Activated CD8-positive, alpha-beta memory T cell treated with anti-CD3 and anti-CD28 coated beads, Interleukin-2, amount 50 U/mL, for 24 hours (primary cell): Measurements from ENCODE around the gene CGAS.
"Not testable (repeated sequence)": the region's sequence is repeated elsewhere in the genome, so short reads cannot be mapped to it uniquely, and the experiment has no call there.

Experiments used
- DNase-seq: peaks from one replicate; pipeline ENCODE4 v3.0.0-alpha.2; 2020; ENCODE audit errors: extremely low read depth

The CGAS gene

GRCh38 chr6:73395875-73396274 is 56.2 kb downstream of the CGAS start:
- no peak for DNase-seq

- DNase-seq, result no peak
These were observed 57.3 kb downstream of the CGAS start, which contains the start of gene DDX43 for GRCh38 chr6:73394577-73395354. Gene DDX43 (plus strand): TSS chr6:73394828. CDS start chr6:73394906, 78 bp downstream.

DNA sequence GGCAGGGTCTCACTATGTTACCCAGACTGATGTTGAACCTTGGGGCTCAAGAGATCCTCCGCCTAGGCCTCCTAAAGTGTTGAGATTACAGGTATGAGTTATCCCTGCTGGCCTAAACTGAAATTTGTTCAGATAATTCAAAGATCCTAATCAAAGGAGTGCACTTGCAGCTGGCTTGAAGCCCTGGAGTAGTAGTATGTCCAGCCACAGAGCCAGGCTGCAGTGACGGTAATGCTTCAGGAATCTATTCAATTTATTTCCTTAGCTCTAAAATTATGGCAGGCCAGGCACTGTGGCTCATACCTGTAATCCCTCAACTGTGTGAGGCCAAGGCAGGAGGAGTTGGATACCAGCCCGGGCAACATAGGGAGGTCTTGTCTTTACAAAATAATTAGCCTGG is 58.8 kb downstream of the CGAS start:
- no peak for DNase-seq

GRCh38 chr6:73392188-73392587 is 59.9 kb downstream of the CGAS start:
- DNase-seq, result not testable (repeated sequence)

GRCh38 chr6:73391675-73392074 is 60.4 kb downstream of the CGAS start:
- DNase-seq, result no peak

DNA sequence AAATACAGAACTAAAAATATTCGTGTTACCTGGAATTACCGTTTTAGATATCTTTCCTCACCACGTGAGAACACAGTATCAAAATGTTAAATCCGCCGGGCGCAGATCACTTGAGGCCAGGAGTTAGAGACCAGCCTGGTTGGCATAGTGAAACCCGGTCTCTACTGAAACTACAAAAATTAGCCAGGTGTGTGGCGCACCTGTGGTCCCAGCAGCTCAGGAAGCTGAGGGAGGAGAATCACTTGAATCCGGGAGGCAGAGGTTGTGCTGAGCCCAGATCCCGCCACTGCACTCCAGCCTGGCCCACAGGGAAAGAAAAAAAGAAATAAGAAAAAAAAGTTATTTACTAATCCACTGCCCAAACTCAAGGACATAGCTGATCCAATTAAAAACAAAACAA is 62.2 kb downstream of the CGAS start:
- no peak for DNase-seq

GRCh38 chr6:73388800-73389512 is 63.1 kb downstream of the CGAS start:
- peak; percentile 17 for DNase-seq

- DNase-seq, result no peak
These were observed 63.7 kb downstream of the CGAS start for GRCh38 chr6:73388433-73388799.

GRCh38 chr6:73382462-73383113 is 69.5 kb downstream of the CGAS start:
- no peak for DNase-seq

DNA sequence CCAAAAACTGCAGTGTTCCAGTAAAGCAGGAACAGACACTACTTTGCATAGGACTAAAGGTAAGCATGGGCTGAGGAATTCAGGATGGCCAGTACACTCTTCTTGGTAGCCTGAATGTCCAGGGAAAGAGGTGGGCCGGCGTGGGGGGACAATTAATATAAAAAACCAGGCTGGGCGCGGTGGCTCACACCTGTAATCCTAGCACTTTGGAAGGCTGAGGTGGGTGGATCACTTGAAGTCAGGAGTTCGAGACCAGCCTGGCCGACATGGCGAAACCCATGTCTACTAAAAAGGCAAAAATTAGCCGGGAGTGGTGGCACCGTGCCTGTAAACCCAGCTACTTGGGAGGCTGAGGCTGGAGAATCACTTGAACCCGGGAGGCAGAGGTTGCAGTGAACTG is 70.6 kb downstream of the CGAS start:
- DNase-seq, result not testable (repeated sequence)

DNA sequence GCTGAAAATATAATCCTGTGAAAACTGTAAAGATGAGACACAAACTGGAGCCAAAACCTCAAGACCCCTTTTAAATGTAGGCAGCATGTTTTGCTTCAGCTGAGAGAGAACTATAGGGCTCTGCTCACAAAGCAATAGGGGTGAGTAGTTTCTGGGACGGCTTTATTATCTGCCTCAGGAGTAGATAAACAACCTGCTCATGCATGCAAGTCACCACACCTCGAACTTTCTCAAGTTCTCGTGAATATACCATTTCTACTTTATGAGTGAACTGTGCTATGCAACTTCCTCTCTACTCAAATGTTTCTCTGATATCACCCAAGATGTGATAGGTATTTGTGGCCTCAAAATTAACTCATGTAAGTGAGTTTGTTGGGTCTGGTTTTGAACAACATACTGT is 74.9 kb downstream of the CGAS start:
- no peak for DNase-seq

GRCh38 chr6:73375216-73375615 is 76.9 kb downstream of the CGAS start:
- no peak for DNase-seq
